ENCODE data around the gene NXN.

- TF ChIP-seq POLR2AphosphoS5 (IDR thresholded peaks at IDR 0.05; ENCODE audit: low read depth, low read length), result no peak
- TF ChIP-seq POLR2A (IDR thresholded peaks at IDR 0.05; ENCODE audit: low read depth, low read length), result no peak
- no peak for TF ChIP-seq TAF1 (IDR thresholded peaks at IDR 0.05; ENCODE audit: borderline replicate concordance, low read depth, low read length)
Measured at GRCh38 chr17:1027044-1027443, 47.5 kb upstream of the NXN start.
